Activated naive CD4-positive, alpha-beta T cell treated with anti-CD3 and anti-CD28 coated beads, Interleukin-2, amount 50 U/mL, for 24 hours (primary cell): ENCODE results near the gene ZNF557.
"Not testable (repeated sequence)": the region's sequence is repeated elsewhere in the genome, so short reads cannot be mapped to it uniquely, and the experiment has no call there.

Experiments
- H3K27ac Mint-ChIP-seq: one replicate; pipeline ENCODE4 v1.8.0; 2021; ENCODE audit warnings: mild to moderate bottlenecking, mixed read lengths
- H3K27me3 Mint-ChIP-seq: one replicate; pipeline ENCODE4 v1.8.0; 2021; ENCODE audit warnings: mixed read lengths
- H3K36me3 Mint-ChIP-seq: one replicate; pipeline ENCODE4 v1.8.0; 2021; ENCODE audit warnings: mixed read lengths
- H3K4me1 Mint-ChIP-seq: one replicate; pipeline ENCODE4 v1.8.0; 2021; ENCODE audit warnings: mixed read lengths
- H3K4me3 Mint-ChIP-seq: one replicate; pipeline ENCODE4 v1.8.0; 2021; ENCODE audit warnings: mild to moderate bottlenecking, mixed read lengths
- H3K9me3 Mint-ChIP-seq: one replicate; pipeline ENCODE4 v1.8.0; 2021; ENCODE audit warnings: mixed read lengths

Gene ZNF557

GRCh38 chr19:7069042-7069903 is at the start of gene ZNF557:
ZNF557 (plus strand) TSS chr19:7069703; CDS start chr19:7075075, 5,372 bp downstream.
- peaks cover 16% of the 10 kb centered on the region for H3K36me3 Mint-ChIP-seq
- peak within 1 kb of the TSS; percentile 98 for H3K27ac Mint-ChIP-seq
- no peaks in the 10 kb centered on the region for H3K9me3 Mint-ChIP-seq
- peak within 1 kb of the TSS; percentile 98 for H3K4me3 Mint-ChIP-seq
- H3K27me3 Mint-ChIP-seq = no peaks in the 10 kb centered on the region
- H3K4me1 Mint-ChIP-seq = peaks cover 21% of the 10 kb centered on the region

- H3K36me3 Mint-ChIP-seq, H3K9me3 Mint-ChIP-seq, H3K4me3 Mint-ChIP-seq, H3K27me3 Mint-ChIP-seq, H3K4me1 Mint-ChIP-seq, H3K27ac Mint-ChIP-seq: not testable (repeated sequence)
Measured at GRCh38 chr19:7021331-7021730, 48.2 kb upstream of the ZNF557 start, which contains the start of gene MBD3L2B. MBD3L2B (minus strand) TSS chr19:7021431; CDS start chr19:7021397, 34 bp downstream.

GRCh38 chr19:7028790-7029189 is 40.7 kb upstream of the ZNF557 start:
- not testable (repeated sequence) for H3K36me3 Mint-ChIP-seq, H3K9me3 Mint-ChIP-seq, H3K4me1 Mint-ChIP-seq

GRCh38 chr19:7030278-7030677 is 39.2 kb upstream of the ZNF557 start, which contains the start of gene MBD3L5:
MBD3L5 (plus strand) TSS chr19:7030578; CDS start chr19:7030612, 34 bp downstream.
- not testable (repeated sequence) for H3K9me3 Mint-ChIP-seq, H3K27ac Mint-ChIP-seq, H3K4me3 Mint-ChIP-seq, H3K4me1 Mint-ChIP-seq, H3K27me3 Mint-ChIP-seq, H3K36me3 Mint-ChIP-seq

More at GRCh38 chr19:7028790-7029189, 40.7 kb upstream of the ZNF557 start:
- H3K27me3 Mint-ChIP-seq, H3K4me3 Mint-ChIP-seq, H3K27ac Mint-ChIP-seq: not testable (repeated sequence)

- not testable (repeated sequence) for H3K36me3 Mint-ChIP-seq, H3K27ac Mint-ChIP-seq, H3K9me3 Mint-ChIP-seq, H3K4me1 Mint-ChIP-seq, H3K4me3 Mint-ChIP-seq, H3K27me3 Mint-ChIP-seq
Measured at GRCh38 chr19:7040079-7040478, 29.4 kb upstream of the ZNF557 start, which contains the start of gene MBD3L4. MBD3L4 (minus strand) TSS chr19:7040179; CDS start chr19:7040144, 35 bp downstream.

- H3K9me3 Mint-ChIP-seq, H3K4me1 Mint-ChIP-seq, H3K4me3 Mint-ChIP-seq, H3K36me3 Mint-ChIP-seq, H3K27ac Mint-ChIP-seq, H3K27me3 Mint-ChIP-seq: not testable (repeated sequence)
Measured at GRCh38 chr19:7041563-7041962, 27.9 kb upstream of the ZNF557 start.

- not testable (repeated sequence) for H3K36me3 Mint-ChIP-seq, H3K4me1 Mint-ChIP-seq, H3K27me3 Mint-ChIP-seq, H3K9me3 Mint-ChIP-seq, H3K27ac Mint-ChIP-seq, H3K4me3 Mint-ChIP-seq
Measured at GRCh38 chr19:7049021-7049420, 20.5 kb upstream of the ZNF557 start, which contains the start of gene MBD3L2. MBD3L2 (plus strand) TSS chr19:7049321; CDS start chr19:7049374, 53 bp downstream.

- H3K4me1 Mint-ChIP-seq, H3K36me3 Mint-ChIP-seq, H3K9me3 Mint-ChIP-seq, H3K27ac Mint-ChIP-seq, H3K27me3 Mint-ChIP-seq, H3K4me3 Mint-ChIP-seq: not testable (repeated sequence)
Measured at GRCh38 chr19:7051421-7051820, 18.1 kb upstream of the ZNF557 start.

- H3K27me3 Mint-ChIP-seq, H3K9me3 Mint-ChIP-seq, H3K27ac Mint-ChIP-seq, H3K36me3 Mint-ChIP-seq, H3K4me1 Mint-ChIP-seq, H3K4me3 Mint-ChIP-seq: not testable (repeated sequence)
Measured at GRCh38 chr19:7052896-7053295, 16.6 kb upstream of the ZNF557 start.

GRCh38 chr19:7054635-7055368 is 14.7 kb upstream of the ZNF557 start:
- H3K27ac Mint-ChIP-seq, H3K4me3 Mint-ChIP-seq, H3K4me1 Mint-ChIP-seq, H3K9me3 Mint-ChIP-seq, H3K36me3 Mint-ChIP-seq, H3K27me3 Mint-ChIP-seq: not testable (repeated sequence)

GRCh38 chr19:7055679-7056078 is 13.8 kb upstream of the ZNF557 start:
- H3K4me3 Mint-ChIP-seq, H3K9me3 Mint-ChIP-seq, H3K4me1 Mint-ChIP-seq, H3K36me3 Mint-ChIP-seq, H3K27me3 Mint-ChIP-seq, H3K27ac Mint-ChIP-seq: not testable (repeated sequence)

- H3K4me1 Mint-ChIP-seq, H3K4me3 Mint-ChIP-seq, H3K9me3 Mint-ChIP-seq, H3K27ac Mint-ChIP-seq, H3K27me3 Mint-ChIP-seq, H3K36me3 Mint-ChIP-seq: not testable (repeated sequence)
Measured at GRCh38 chr19:7056371-7056770, 13.1 kb upstream of the ZNF557 start.

- not testable (repeated sequence) for H3K9me3 Mint-ChIP-seq, H3K36me3 Mint-ChIP-seq, H3K27me3 Mint-ChIP-seq, H3K27ac Mint-ChIP-seq, H3K4me1 Mint-ChIP-seq, H3K4me3 Mint-ChIP-seq
Measured at GRCh38 chr19:7058576-7058975, 10.9 kb upstream of the ZNF557 start, which contains the start of gene MBD3L3. MBD3L3 (minus strand) TSS chr19:7058676; CDS start chr19:7058605, 71 bp downstream.

- H3K27me3 Mint-ChIP-seq, H3K4me1 Mint-ChIP-seq, H3K36me3 Mint-ChIP-seq, H3K4me3 Mint-ChIP-seq, H3K9me3 Mint-ChIP-seq, H3K27ac Mint-ChIP-seq: not testable (repeated sequence)
Measured at GRCh38 chr19:7059977-7060376, 9.5 kb upstream of the ZNF557 start.

- H3K27me3 Mint-ChIP-seq = no peaks in the 10 kb centered on the region
Measured at GRCh38 chr19:7063339-7063738, 6.2 kb upstream of the ZNF557 start.

GRCh38 chr19:7063764-7064418 is 5.6 kb upstream of the ZNF557 start:
- no peaks in the 10 kb centered on the region for H3K9me3 Mint-ChIP-seq
- no peak overlapping the region for H3K4me3 Mint-ChIP-seq
- H3K27ac Mint-ChIP-seq = no peak overlapping the region
- H3K4me1 Mint-ChIP-seq = peaks cover 2% of the 10 kb centered on the region
- H3K27me3 Mint-ChIP-seq = no peaks in the 10 kb centered on the region
- no peaks in the 10 kb centered on the region for H3K36me3 Mint-ChIP-seq

More at GRCh38 chr19:7063339-7063738, 6.2 kb upstream of the ZNF557 start:
- H3K4me3 Mint-ChIP-seq = no peak overlapping the region
- H3K36me3 Mint-ChIP-seq = no peaks in the 10 kb centered on the region
- no peaks in the 10 kb centered on the region for H3K9me3 Mint-ChIP-seq
- no peak overlapping the region for H3K27ac Mint-ChIP-seq
- no peaks in the 10 kb centered on the region for H3K4me1 Mint-ChIP-seq
